ENCODE measurements around the gene BFSP2.

- TF ChIP-seq CTCF (IDR thresholded peaks at IDR 0.05) (no peak), POLR2A (IDR thresholded peaks at IDR 0.05) (no peak)
These were observed 78.8 kb downstream of the BFSP2 start for GRCh38 chr3:133478624-133479023.
